Activated CD8-positive, alpha-beta memory T cell treated with anti-CD3 and anti-CD28 coated beads, Interleukin-2, amount 50 U/mL, for 1 hour (primary cell): ENCODE measurements around the gene ATXN10.
"Not testable (repeated sequence)": the region's sequence is repeated elsewhere in the genome, so short reads cannot be mapped to it uniquely, and the experiment has no call there.

ENCODE experiments used
- DNase-seq: peaks from one replicate; pipeline ENCODE4 v3.0.0-alpha.2; 2020; ENCODE audit errors: extremely low read depth

The ATXN10 gene

GRCh38 chr22:45709060-45709739 lies 37.6 kb downstream of the ATXN10 start:
- no peak for DNase-seq

- no peak for DNase-seq
These were observed 38.2 kb downstream of the ATXN10 start for GRCh38 chr22:45709866-45710265.

GRCh38 chr22:45710469-45710868 lies 38.8 kb downstream of the ATXN10 start:
- DNase-seq = no peak

GRCh38 chr22:45714390-45714789 lies 42.8 kb downstream of the ATXN10 start:
- DNase-seq = not testable (repeated sequence)

- DNase-seq = no peak
These were observed 46.2 kb downstream of the ATXN10 start for GRCh38 chr22:45717789-45718188.

GRCh38 chr22:45718391-45718790 lies 46.8 kb downstream of the ATXN10 start:
- no peak for DNase-seq

- DNase-seq = no peak
These were observed 49.3 kb downstream of the ATXN10 start for GRCh38 chr22:45720839-45721378.

GRCh38 chr22:45722006-45722405 lies 50.4 kb downstream of the ATXN10 start:
- no peak for DNase-seq

GRCh38 chr22:45726081-45726480 lies 54.4 kb downstream of the ATXN10 start:
- no peak for DNase-seq

- DNase-seq = no peak
These were observed 59.6 kb downstream of the ATXN10 start for GRCh38 chr22:45731041-45731797.

- DNase-seq = no peak
These were observed 60.3 kb downstream of the ATXN10 start for GRCh38 chr22:45731798-45732495.

GRCh38 chr22:45735273-45735672 lies 63.6 kb downstream of the ATXN10 start:
- no peak for DNase-seq

- DNase-seq = no peak
These were observed 66.6 kb downstream of the ATXN10 start for GRCh38 chr22:45738206-45738605.

GRCh38 chr22:45740236-45740635 lies 68.6 kb downstream of the ATXN10 start:
- no peak for DNase-seq

- no peak for DNase-seq
These were observed 71.3 kb downstream of the ATXN10 start for GRCh38 chr22:45742866-45743450.

- no peak for DNase-seq
These were observed 72.1 kb downstream of the ATXN10 start for GRCh38 chr22:45743687-45744086.

- DNase-seq = no peak
These were observed 72.8 kb downstream of the ATXN10 start for GRCh38 chr22:45744442-45744841.

- DNase-seq = no peak
These were observed 79.0 kb downstream of the ATXN10 start for GRCh38 chr22:45750626-45751025.

GRCh38 chr22:45752036-45752435 lies 80.4 kb downstream of the ATXN10 start:
- no peak for DNase-seq

- no peak for DNase-seq
These were observed 83.2 kb downstream of the ATXN10 start for GRCh38 chr22:45754822-45755221.

GRCh38 chr22:45756558-45756957 lies 84.9 kb downstream of the ATXN10 start:
- no peak for DNase-seq

GRCh38 chr22:45757068-45757467 lies 85.4 kb downstream of the ATXN10 start:
- no peak for DNase-seq
